ENCODE results near the gene GREB1.
A peak's percentile ranks its signal among the peaks of the same experiment; 100 is the strongest.

Gene GREB1

DNA sequence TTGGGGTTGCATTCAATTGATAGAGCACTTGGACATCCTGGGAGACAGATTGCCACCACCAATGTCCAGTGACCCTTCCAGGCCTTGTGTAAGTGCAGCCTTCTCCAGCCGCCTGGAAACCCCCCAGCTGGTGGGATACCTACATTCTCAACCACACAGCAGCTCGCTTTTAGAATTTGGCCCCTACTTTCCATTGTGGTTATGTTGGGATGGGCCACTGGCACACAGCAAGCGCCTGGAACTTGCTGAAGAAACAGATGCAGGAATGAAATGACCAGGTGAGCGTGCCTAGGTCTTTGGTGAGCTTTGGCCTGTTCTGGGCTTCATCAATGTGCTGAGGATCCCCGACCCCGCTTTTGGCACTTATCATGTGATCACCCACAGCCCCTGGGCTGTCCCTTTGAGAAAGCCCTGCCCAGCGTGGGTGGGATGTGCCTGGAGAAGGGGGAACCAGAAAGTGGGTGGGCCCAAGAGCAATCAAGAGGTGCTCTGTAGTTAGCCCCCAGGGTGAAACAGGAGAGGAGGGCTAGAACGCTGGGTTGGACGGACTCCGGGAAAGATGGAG, 152.1 kb downstream of the GREB1 start:
- DNase-seq, result no peak

DNA sequence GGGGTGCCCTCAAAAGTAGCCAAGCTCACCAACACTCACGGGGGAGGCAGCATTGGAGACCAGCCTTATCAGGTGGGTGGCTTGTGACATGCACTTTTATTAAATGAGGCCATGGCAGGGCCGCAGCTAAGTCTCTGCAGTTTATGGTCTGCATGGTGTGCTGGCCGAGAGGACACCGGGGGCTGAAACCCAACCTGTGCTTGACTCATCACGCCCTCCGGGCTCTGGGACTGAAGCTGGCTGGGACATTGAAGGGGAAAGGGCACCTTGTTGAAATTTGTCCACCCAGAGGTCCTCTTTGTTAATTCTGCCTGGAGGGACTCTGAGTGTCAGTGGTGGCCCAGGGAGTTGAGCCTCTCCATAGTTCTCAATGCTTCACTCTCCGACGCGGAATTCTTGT, 153.9 kb downstream of the GREB1 start:
- DNase-seq, result no peak

DNA sequence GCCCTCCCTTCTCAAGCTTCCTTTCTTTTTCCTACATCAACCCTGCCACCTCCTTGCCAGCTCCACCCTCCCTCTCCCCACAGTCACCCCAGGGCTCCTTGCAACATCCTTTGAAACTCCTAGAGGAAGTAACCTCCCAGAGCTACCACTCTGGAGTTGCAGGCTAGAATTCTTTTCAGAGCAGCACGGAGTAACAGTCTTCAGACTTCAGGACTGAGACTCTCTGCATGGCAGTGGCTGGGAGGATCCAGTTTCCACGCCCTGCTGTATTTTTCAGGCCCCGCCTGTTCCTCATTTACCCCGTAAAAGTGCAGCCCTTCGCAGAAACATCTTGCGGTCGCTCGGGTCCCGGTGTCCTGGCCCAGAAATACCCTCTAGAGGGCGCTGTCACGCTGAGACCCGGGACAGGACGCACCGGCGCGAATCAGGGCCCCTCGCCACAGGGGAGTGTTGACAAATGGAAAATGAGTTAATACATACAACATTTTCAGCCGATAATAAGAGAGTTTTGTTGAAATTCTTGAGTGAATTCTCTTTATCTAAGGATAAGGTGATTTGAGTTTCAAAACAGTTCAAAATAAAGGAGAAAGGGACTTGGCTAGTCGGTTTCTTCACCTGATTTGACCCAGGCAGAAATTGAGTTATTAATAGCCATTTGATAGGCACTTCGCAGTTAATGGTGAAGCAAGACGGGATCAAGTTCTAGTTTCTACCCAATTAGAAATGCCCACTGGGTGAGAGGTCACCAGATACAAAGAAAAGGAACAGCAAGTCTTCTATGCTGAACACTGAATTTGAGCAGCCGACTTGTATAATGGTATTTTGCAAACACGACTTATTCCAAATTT, 154.6 kb downstream of the GREB1 start:
- DNase-seq, result peak; percentile 76 to 79

DNA sequence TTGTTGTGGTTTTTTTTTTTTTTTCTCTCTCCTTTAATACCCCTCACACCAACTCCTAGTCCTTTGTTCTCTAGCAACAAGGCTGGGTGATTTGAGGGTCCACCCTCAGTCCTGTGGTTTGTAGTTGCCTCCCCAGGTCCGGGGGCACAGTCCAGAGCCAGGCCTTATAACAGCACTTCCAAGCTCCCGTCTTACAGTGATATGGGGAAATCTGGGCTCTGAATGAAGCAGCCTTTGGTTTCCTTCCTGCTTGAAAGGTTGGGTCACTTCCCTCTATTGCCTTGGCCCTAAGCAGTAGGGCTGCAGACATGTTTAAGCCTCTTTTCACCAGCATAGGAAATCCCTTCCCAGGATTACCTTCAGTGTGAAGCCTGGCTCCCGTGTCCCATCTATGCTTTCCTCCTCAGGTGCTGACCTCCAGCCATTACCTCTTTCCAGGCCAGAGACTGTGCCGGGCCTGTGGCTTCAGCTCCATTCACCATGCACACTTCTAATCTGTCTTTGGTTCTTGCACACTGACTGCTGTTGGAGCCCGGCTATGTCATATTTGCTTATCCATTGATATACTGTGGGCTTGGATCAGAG, 157.3 kb downstream of the GREB1 start:
- DNase-seq, result no peak

All from stimulated activated CD4-positive, alpha-beta T cell treated with anti-CD3 and anti-CD28 coated beads, Interleukin-4, amount 100 ng/mL, for 4 hours (primary cell).